Stimulated activated CD8-positive, alpha-beta memory T cell treated with anti-CD3 and anti-CD28 coated beads, Interleukin-2, amount 100 ng/mL, for 48 hours (primary cell): ENCODE measurements around the gene DCHS2.

Experiments used
- DNase-seq, 2 donors: peaks; one replicate each; pipeline ENCODE4 v3.0.0-alpha.2; 2020; ENCODE audit warnings: low read depth in 2 of 2

DCHS2 gene

GRCh38 chr4:154491341-154492271 is at the start of gene DCHS2:
TSS of gene DCHS2 (minus strand) at chr4:154491799. CDS start at chr4:154491355, 444 bp downstream.
- DNase-seq, result no peak

DNA sequence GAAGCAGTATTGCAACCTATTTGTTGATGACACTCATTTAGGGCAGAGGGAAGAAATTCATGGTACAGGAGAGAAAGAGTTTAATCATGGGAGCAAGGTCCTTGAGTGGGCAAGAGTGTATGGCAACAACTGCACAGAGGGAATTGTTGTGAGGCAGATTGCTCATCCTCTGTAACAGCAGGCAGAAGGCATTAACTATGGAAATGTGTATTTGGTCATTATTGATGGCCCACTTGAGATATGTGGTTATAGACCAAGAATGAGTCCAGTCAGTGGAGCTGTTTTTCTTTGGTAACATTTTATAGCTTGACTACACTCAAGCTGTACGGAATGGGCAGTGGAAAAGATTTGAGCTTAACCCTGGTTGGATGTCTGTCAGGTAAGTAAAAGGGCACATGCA is 42.7 kb upstream of the DCHS2 start:
- DNase-seq, result no peak

GRCh38 chr4:154529728-154530519 is 38.3 kb upstream of the DCHS2 start:
- DNase-seq, result no peak

GRCh38 chr4:154528869-154529268 is 37.3 kb upstream of the DCHS2 start:
- DNase-seq, result no peak

- no peak for DNase-seq
These were observed 35.7 kb upstream of the DCHS2 start for GRCh38 chr4:154527308-154527707.

DNA sequence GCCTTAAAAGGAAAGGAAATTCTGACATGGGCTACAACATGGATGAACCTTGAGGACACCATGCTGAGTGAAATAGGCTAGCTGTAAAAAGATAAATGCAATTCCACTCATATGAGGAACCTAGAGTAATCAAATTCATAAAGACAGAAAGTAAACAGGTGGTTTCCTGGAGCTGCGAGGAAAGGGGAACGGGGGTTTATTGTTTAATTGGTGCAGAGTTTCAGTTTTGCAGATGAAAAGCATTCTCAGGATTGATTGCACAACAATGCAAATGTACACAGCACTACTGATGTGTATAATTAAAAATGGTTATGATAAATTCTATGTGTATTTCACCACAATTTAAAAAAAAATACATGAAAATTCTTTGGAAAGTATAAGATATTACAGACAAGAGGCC is 34.6 kb upstream of the DCHS2 start:
- no peak for DNase-seq

DNA sequence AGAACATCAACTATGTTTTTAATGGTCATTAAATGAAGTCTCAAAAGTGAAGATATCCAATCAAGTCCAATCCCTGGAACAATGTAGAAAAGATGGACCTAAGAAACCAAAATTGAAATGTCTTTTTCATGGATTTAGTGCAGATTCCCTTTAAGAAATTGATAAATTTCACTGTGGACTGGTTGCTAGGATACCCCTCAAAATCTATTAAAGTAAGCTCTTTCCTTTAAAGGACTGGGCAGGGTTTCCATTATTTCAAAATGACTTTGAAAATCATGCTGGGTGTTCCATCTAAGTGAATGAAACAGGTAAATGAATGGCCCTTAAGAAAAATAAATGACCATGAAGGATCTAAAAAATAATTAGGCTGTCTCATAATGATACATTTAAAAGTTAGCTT is 30.0 kb upstream of the DCHS2 start:
- DNase-seq, result no peak

- DNase-seq, result no peak
These were observed 27.6 kb upstream of the DCHS2 start for GRCh38 chr4:154519214-154519613.

GRCh38 chr4:154517591-154517990 is 26.0 kb upstream of the DCHS2 start:
- no peak for DNase-seq

DNA sequence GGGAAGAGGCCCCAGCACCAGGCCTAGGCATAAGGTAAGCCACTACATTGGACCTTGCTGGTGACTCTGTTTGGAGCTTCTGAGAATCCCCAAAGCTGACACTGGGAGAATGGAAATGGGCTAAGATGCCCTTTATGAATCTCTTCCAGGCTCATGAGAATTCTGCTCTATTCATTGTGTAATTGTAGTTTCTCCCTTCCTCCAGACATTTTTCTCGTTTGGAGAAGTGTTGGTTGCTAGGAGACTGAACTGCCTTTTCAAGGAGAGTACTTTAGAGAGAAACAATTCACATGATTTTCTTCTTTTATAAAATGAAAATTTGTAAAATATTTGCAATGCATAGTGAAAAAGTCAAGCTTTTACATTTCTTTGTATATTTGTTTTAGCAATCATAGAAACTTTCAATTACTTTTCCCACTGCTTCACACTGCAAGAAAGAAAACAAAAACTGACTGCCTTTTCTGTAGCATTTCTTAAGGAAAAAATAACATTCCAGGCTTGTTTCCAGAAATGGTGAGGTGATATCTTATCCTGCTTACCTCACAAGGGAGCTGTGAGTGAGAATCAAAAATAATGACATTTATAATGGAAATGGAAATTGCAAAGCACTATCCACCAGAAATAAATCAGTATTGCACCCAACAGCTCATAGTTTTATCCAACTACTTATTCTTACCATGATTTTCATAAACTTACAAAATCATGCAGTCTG is 24.9 kb upstream of the DCHS2 start:
- no peak for DNase-seq

DNA sequence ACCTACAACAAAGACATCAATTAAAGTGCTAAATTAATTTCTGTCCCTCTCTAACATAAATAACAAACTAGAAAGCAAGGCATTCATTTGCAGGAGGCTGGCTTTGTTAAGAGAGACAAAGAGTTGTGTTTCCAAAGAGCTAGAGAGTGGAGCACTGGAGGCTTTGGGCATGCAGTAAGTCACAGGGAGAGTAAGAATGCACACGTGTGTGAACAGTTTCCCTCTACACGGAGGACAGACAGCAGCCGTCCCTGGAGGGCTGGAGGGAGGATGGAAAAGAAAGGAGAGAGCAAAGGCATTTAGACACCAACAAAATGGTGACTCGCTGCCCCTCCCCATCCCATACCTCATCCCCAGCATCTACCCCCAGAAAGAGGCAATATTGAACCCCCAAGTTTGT is 20.4 kb upstream of the DCHS2 start:
- DNase-seq, result no peak

DNA sequence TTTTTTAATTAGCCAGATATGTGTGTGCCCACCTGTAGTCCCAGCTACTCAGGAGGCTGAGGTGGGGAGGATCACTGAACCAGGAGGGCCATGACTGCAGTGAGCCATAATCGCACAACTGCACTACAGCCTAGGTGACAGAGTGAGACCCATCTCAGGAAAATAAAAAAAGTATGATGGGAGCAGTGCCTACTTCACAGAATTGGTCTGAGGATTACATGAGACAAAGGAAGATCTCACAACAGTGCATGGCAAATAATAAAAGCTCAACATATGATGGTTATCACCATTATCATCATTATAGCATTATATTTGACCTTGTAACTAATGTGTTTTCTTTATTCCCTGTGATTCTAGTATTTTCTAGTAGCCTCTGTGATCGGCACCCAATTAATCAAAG is 19.9 kb upstream of the DCHS2 start:
- no peak for DNase-seq

DNA sequence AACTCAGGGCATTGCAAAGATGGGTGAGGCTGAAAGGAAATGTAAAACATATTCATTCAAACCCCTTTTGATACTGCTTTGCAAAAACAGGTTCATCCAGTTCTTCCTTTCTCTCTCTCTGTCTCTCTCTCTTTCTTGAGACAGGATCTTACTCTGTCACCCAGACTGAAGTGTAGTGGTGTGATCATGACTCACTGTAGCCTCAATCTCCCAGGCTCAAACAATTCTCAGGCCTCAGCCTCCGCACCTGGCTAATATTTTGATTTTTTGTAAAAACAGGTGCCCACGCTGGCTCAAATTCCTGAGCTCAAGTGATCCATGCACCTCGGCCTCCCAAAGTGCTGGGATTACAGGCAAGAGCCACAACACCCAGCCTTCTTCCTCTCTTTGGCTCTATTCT is 15.6 kb upstream of the DCHS2 start:
- no peak for DNase-seq

GRCh38 chr4:154506253-154506652 is 14.7 kb upstream of the DCHS2 start:
- no peak for DNase-seq

- DNase-seq, result no peak
These were observed 12.0 kb upstream of the DCHS2 start for GRCh38 chr4:154503598-154503997.

DNA sequence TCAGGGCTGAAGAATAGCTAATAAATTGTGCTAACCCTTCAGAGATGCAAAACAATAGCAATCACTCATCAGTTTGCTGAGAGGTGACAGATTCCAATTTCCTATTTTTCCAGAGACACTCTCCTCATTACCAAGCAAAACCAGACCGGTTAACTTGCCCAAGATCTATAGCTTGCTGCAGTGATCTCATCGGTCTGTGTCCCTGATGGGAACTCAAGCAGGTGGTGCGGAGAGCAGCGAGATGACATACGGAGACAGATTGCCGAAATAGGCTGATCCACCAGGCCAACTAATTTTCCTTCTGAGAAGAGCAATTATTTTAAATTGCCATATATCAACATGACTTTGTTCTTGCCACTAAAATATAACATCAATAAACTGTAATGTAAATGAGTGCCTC is 10.5 kb upstream of the DCHS2 start:
- DNase-seq, result no peak

GRCh38 chr4:154497889-154498288 is 6.3 kb upstream of the DCHS2 start:
- DNase-seq, result no peak

- no peak for DNase-seq
These were observed 4.3 kb upstream of the DCHS2 start for GRCh38 chr4:154495867-154496266.

- no peak for DNase-seq
These were observed 689 bp upstream of the DCHS2 start for GRCh38 chr4:154492288-154492687.

GRCh38 chr4:154490583-154491340 is 837 bp downstream of the DCHS2 start:
- DNase-seq, result no peak

- no peak for DNase-seq
These were observed 1.4 kb downstream of the DCHS2 start for GRCh38 chr4:154490234-154490582.
